Measurements from ENCODE around the gene RHBDF1. TPM values are rescaled to one million over a fixed set of nuclear protein-coding genes. Genes with fewer than 3 reads are reported as not detected.

The RHBDF1 gene
- total and polyA plus RNA-seq, 4 donors: 19.0 to 52.7 (median 32.8) TPM

DNA sequence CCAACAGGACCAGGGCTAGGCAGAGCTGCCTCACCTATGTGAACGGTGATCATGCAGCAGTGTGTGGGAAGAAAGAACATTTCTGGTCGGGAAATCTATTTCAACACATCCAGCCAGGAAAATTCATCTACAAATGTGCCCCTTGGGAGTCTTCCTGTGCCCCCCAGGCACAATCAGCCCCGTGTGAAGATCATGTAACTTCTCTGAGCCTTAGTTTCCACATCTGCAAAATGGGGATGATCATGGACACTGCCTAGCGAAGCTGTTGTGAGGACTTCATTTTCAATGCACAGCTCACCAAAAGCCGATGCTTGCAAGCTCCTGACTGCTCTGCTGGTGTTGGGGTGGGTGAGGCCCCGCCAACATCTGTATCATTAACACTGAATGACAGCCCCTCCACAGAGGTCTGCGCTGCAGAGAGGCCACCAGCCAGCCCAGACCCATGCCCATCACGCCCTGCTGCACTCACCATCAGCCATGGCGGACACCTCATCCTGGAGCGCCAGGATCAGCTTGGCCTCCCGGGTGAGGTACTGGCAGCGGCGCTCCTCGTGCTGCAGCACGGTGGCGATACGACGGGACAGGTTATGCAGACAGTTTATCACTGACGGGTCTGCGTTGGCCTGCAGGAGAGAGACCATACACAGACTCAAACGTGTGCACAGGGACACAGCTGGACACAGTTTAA, 39.9 kb upstream of the RHBDF1 start:
- H3K4me3 ChIP-seq (ENCODE audit: low read depth, low read length): no peak overlapping the region
- 95% methylated on average over 17 of the region's 21 CpGs for WGBS (ENCODE audit: insufficient coverage)
- peaks cover 58% of the 10 kb centered on the region for H3K36me3 ChIP-seq (ENCODE audit: control insufficient read depth, insufficient read depth, low read length)
- no peaks in the 10 kb centered on the region for H3K27me3 ChIP-seq (ENCODE audit: control insufficient read depth, insufficient read depth, low read length)
- peaks cover under 1% of the 10 kb centered on the region for H3K4me1 ChIP-seq (ENCODE audit: control insufficient read depth, insufficient read depth, low read length)
- H3K9me3 ChIP-seq (ENCODE audit: control insufficient read depth, insufficient read depth, low read length): no peaks in the 10 kb centered on the region
- no peak overlapping the region for H3K27ac ChIP-seq (ENCODE audit: low read depth, low read length)
- no peak for DNase-seq (ENCODE audit: low read depth in 4 of 6, low spot score in 6 of 6)

DNA sequence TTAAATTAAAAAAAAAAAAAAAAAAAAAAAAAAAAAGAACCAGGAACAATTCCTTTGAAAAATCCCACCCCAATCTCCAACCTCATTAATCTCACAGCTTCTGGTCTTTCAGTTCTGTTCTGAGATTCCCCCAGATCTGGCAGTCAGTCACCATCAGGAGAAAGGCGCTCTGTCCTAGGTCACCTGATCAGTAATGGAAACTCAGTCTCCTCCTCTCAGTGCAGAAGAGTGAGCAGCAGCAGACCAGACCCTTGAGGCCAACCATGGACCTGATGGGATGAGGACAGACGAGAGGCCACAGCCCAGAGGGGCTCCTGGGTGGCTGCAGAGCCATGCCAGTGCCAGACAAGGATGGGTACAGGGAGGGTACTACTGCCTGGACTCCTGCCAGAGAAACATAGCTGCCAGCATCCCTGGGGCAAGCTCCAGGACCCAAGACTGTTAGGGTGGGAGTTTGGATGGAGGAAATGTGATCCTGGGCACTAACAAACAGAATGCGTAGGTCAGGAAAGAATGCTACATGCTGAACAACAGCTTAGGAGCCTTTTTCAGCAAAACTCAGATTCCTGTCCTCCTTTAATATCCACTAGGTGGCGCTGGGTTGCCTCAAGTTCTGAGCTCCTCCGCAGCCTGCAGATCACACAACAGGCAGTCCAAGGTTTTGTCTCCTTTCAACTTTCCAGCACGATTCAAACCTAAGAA, 34.3 kb upstream of the RHBDF1 start:
- Histone ChIP-seq H3K36me3 (ENCODE audit: control insufficient read depth, insufficient read depth, low read length) (peaks cover 60% of the 10 kb centered on the region), H3K4me3 (ENCODE audit: low read depth, low read length) (no peak overlapping the region)
- DNase-seq (ENCODE audit: low read depth in 4 of 6, low spot score in 6 of 6): peak; percentile 44 to 96 (median 68)

DNA sequence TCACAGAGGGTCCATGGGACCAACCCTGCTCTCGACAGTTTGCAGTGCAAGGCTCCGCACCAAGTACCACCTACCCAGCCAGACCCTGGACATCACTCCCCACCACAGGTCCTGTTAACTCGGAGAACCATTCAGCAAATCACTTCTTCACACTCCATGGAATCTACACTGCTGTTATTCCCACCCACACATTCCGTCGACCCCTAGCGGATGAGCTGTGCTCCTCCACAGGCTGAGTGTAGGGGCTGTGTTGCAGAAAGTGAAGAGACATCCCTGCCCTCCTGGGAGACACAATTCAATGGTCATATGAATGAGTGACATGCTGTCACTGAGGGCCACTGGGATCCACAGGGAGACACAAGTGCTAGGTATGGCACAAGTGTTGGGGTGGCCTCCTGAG, 33.1 kb upstream of the RHBDF1 start:
- Histone ChIP-seq H3K36me3 (ENCODE audit: control insufficient read depth, insufficient read depth, low read length) (peaks cover 58% of the 10 kb centered on the region), H3K27ac (ENCODE audit: low read depth, low read length) (no peak overlapping the region), H3K9me3 (ENCODE audit: control insufficient read depth, insufficient read depth, low read length) (no peaks in the 10 kb centered on the region), H3K27me3 (ENCODE audit: control insufficient read depth, insufficient read depth, low read length) (no peaks in the 10 kb centered on the region), H3K4me3 (ENCODE audit: low read depth, low read length) (no peak overlapping the region), H3K4me1 (ENCODE audit: control insufficient read depth, insufficient read depth, low read length) (peaks cover 34% of the 10 kb centered on the region)
- DNase-seq (ENCODE audit: low read depth in 4 of 6, low spot score in 6 of 6): no peak
- WGBS (ENCODE audit: insufficient coverage): 100% methylated on average over 3 of the region's 6 CpGs

More for the DNA sequence above, 34.3 kb upstream of the RHBDF1 start:
- H3K4me1 ChIP-seq (ENCODE audit: control insufficient read depth, insufficient read depth, low read length): peaks cover 25% of the 10 kb centered on the region
- WGBS (ENCODE audit: insufficient coverage): 26% methylated on average over 6 of the region's 6 CpGs
- no peaks in the 10 kb centered on the region for H3K9me3 ChIP-seq (ENCODE audit: control insufficient read depth, insufficient read depth, low read length)
- no peaks in the 10 kb centered on the region for H3K27me3 ChIP-seq (ENCODE audit: control insufficient read depth, insufficient read depth, low read length)
- no peak overlapping the region for H3K27ac ChIP-seq (ENCODE audit: low read depth, low read length)

DNA sequence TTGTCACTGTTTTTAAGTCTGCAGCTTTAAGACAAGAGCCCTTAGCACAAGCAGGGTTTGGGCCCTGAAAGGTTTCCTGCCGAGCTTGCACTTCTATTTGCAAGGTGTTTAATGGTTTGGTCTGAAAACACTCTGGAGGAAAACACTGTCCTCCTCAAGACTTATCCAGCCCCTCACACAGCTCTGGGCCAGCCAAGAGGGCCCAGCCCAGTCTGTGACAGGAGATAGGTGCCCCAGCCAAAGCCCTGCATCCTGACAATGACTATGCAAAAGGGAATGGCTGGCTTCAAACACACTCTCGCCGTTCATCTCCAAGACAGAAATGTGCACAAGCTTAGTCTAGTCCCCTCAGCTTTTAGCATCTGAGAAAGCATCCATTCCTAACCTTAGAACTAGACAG, 32.5 kb upstream of the RHBDF1 start:
- Histone ChIP-seq H3K27me3 (ENCODE audit: control insufficient read depth, insufficient read depth, low read length) (no peaks in the 10 kb centered on the region), H3K36me3 (ENCODE audit: control insufficient read depth, insufficient read depth, low read length) (peaks cover 57% of the 10 kb centered on the region), H3K4me1 (ENCODE audit: control insufficient read depth, insufficient read depth, low read length) (peaks cover 34% of the 10 kb centered on the region), H3K9me3 (ENCODE audit: control insufficient read depth, insufficient read depth, low read length) (no peaks in the 10 kb centered on the region), H3K27ac (ENCODE audit: low read depth, low read length) (no peak overlapping the region), H3K4me3 (ENCODE audit: low read depth, low read length) (no peak overlapping the region)
- 100% methylated on average over 2 of the region's 3 CpGs for WGBS (ENCODE audit: insufficient coverage)
- DNase-seq (ENCODE audit: low read depth in 4 of 6, low spot score in 6 of 6): no peak

DNA sequence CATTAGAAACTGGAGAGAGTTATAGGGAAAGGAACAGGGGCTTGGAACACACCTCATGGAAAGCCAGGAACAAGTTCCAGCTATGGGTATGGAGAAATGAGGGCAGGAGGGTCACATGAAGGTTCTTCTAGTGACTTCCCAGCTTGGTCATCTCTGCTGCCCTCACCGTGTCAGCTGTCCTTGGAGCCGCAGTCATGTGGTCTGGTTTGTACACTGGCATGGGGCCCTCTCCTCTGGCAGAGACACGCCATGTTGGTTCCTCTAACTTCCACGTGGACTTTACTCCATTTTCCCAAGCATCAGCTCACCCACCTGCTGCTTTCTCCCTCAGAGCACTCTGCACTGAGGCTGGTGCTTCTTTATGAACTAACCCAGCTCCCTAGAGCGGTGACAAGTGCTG, 31.9 kb upstream of the RHBDF1 start:
- Histone ChIP-seq H3K36me3 (ENCODE audit: control insufficient read depth, insufficient read depth, low read length) (peaks cover 60% of the 10 kb centered on the region), H3K27me3 (ENCODE audit: control insufficient read depth, insufficient read depth, low read length) (no peaks in the 10 kb centered on the region), H3K27ac (ENCODE audit: low read depth, low read length) (no peak overlapping the region), H3K4me3 (ENCODE audit: low read depth, low read length) (no peak overlapping the region), H3K4me1 (ENCODE audit: control insufficient read depth, insufficient read depth, low read length) (peaks cover 34% of the 10 kb centered on the region), H3K9me3 (ENCODE audit: control insufficient read depth, insufficient read depth, low read length) (no peaks in the 10 kb centered on the region)
- DNase-seq (ENCODE audit: low read depth in 4 of 6, low spot score in 6 of 6): no peak
- WGBS (ENCODE audit: insufficient coverage): 88% methylated on average over 5 of the region's 5 CpGs

DNA sequence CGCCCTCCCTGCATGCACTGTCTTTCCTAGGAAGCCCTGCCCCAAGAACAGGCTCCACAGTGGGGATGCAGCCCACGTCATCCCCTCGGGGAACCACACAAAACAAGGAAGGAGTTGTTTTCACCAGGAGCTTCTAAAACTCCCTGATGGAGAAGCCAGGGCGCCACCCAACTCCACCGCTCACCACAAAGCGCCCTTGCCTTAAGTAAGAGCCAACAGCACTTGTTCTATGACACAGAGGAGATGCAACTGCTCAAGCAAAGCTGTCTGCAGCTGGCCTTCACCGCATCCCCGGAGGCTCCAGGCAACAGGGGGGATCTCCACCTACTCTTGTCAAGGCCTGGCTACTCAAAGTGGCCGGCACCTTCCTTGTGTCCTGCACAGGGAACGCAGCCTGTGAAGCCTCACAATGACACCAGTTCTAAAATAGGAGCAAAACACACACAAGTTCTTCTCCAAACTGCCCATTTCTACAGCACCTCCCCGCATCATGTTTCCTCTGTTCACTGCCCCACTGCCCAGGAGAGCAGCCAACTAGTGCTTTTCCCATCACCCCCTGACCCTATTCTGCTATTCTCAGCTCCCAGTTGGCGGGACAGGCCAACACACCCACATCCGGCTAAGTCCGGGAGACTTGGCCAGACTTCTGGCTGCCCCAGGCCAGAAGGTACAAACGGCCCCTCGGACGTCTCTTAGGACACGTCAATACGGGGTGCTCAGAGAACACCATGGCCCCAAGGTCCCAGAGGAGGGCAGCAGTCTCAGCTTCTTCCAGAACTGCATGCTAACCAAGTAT, 29.8 kb upstream of the RHBDF1 start:
- H3K4me3 ChIP-seq (ENCODE audit: low read depth, low read length): no peak overlapping the region

GRCh38 chr16:101586-101985, 29.2 kb upstream of the RHBDF1 start:
- H3K27ac ChIP-seq (ENCODE audit: low read depth, low read length): peak overlapping the region; percentile 82
- no peaks in the 10 kb centered on the region for H3K9me3 ChIP-seq (ENCODE audit: control insufficient read depth, insufficient read depth, low read length)
- WGBS (ENCODE audit: insufficient coverage): 82% methylated on average over 3 of the region's 6 CpGs
- H3K27me3 ChIP-seq (ENCODE audit: control insufficient read depth, insufficient read depth, low read length): no peaks in the 10 kb centered on the region
- H3K4me3 ChIP-seq (ENCODE audit: low read depth, low read length): no peak overlapping the region
- H3K36me3 ChIP-seq (ENCODE audit: control insufficient read depth, insufficient read depth, low read length): peaks cover 74% of the 10 kb centered on the region
- DNase-seq (ENCODE audit: low read depth in 4 of 6, low spot score in 6 of 6): no peak
- H3K4me1 ChIP-seq (ENCODE audit: control insufficient read depth, insufficient read depth, low read length): peaks cover 36% of the 10 kb centered on the region

More for the DNA sequence above, 29.8 kb upstream of the RHBDF1 start:
- Histone ChIP-seq H3K36me3 (ENCODE audit: control insufficient read depth, insufficient read depth, low read length) (peaks cover 70% of the 10 kb centered on the region), H3K9me3 (ENCODE audit: control insufficient read depth, insufficient read depth, low read length) (no peaks in the 10 kb centered on the region), H3K27me3 (ENCODE audit: control insufficient read depth, insufficient read depth, low read length) (no peaks in the 10 kb centered on the region), H3K4me1 (ENCODE audit: control insufficient read depth, insufficient read depth, low read length) (peaks cover 36% of the 10 kb centered on the region), H3K27ac (ENCODE audit: low read depth, low read length) (peak overlapping the region; percentile 82)
- 61% methylated on average over 19 of the region's 19 CpGs for WGBS (ENCODE audit: insufficient coverage)
- peak in 1 of 6 donors; percentile 60 for DNase-seq (ENCODE audit: low read depth in 4 of 6, low spot score in 6 of 6)

GRCh38 chr16:100989-101388, 28.6 kb upstream of the RHBDF1 start:
- Histone ChIP-seq H3K27me3 (ENCODE audit: control insufficient read depth, insufficient read depth, low read length) (no peaks in the 10 kb centered on the region), H3K36me3 (ENCODE audit: control insufficient read depth, insufficient read depth, low read length) (peaks cover 74% of the 10 kb centered on the region), H3K9me3 (ENCODE audit: control insufficient read depth, insufficient read depth, low read length) (no peaks in the 10 kb centered on the region), H3K27ac (ENCODE audit: low read depth, low read length) (no peak overlapping the region), H3K4me1 (ENCODE audit: control insufficient read depth, insufficient read depth, low read length) (peaks cover 38% of the 10 kb centered on the region), H3K4me3 (ENCODE audit: low read depth, low read length) (no peak overlapping the region)
- no peak for DNase-seq (ENCODE audit: low read depth in 4 of 6, low spot score in 6 of 6)
- 78% methylated on average over 5 of the region's 5 CpGs for WGBS (ENCODE audit: insufficient coverage)

- Histone ChIP-seq H3K4me1 (ENCODE audit: control insufficient read depth, insufficient read depth, low read length) (peaks cover 44% of the 10 kb centered on the region), H3K27me3 (ENCODE audit: control insufficient read depth, insufficient read depth, low read length) (no peaks in the 10 kb centered on the region), H3K36me3 (ENCODE audit: control insufficient read depth, insufficient read depth, low read length) (peaks cover 76% of the 10 kb centered on the region), H3K4me3 (ENCODE audit: low read depth, low read length) (no peak overlapping the region), H3K9me3 (ENCODE audit: control insufficient read depth, insufficient read depth, low read length) (no peaks in the 10 kb centered on the region), H3K27ac (ENCODE audit: low read depth, low read length) (no peak overlapping the region)
- 97% methylated on average over 8 of the region's 8 CpGs for WGBS (ENCODE audit: insufficient coverage)
- no peak for DNase-seq (ENCODE audit: low read depth in 4 of 6, low spot score in 6 of 6)
Observed at GRCh38 chr16:97822-98221, 25.4 kb upstream of the RHBDF1 start.
